HepG2 (cell line): ENCODE measurements around the gene CYP4F22. TPM values are rescaled to one million over a fixed set of nuclear protein-coding genes. Genes with fewer than 3 reads are reported as not detected.
A peak's percentile ranks its signal among the peaks of the same experiment; 100 is the strongest.

Experiments used
- ATAC-seq: fragments of 200-7000 bp; cut with Tn5 transposase; 3 replicates; pipeline ENCODE4 v1.9.1; 2020; ENCODE audit warnings: mild to moderate bottlenecking, moderate library complexity
- BruUV-seq: library from RNA; stranded (reverse); fragments of 400-500 nt; replicated peaks from 2 replicates; lab custom pipeline; 2021; lab: Mats Ljungman, UMichigan
- CTCF ChIA-PET: fragments of 300-600 bp; formaldehyde crosslinking; extraction: SDS; loops from one replicate; lab custom pipeline; 2021; ENCODE audit warnings: low total read pairs, inconsistent platforms, low intra/inter-chr PET ratio; lab: Yijun Ruan, JAX
- POLR2A ChIA-PET: fragments of 350-600 bp; sonication (Branson Sonifier 250); formaldehyde crosslinking; loops from one replicate; lab custom pipeline; 2020; ENCODE audit warnings: antibody characterized with exemption, inconsistent platforms; lab: Yijun Ruan, JAX
- DNase-seq: peaks from one replicate; pipeline ENCODE4 v3.0.0-alpha.2; 2015; ENCODE audit warnings: low spot score
- FAIRE-seq: peaks from 3 replicates; lab custom pipeline; 2011; peaks lifted over from hg19 to GRCh38; lab: Jason Lieb, UNC
- H2AFZ ChIP-seq: one replicate; pipeline ENCODE4 v1.6.1; 2011; ENCODE audit warnings: low read length, inconsistent platforms
- H3K27ac ChIP-seq: fragments of 300-600 bp; 3 replicates; pipeline ENCODE4 v1.8.0; 2011; ENCODE audit warnings: mixed run types, mild to moderate bottlenecking, mixed read lengths, low read length, inconsistent platforms; ENCODE audit not compliant: insufficient read depth; ENCODE audit errors: extremely low read length
- H3K27me3 ChIP-seq, 2 experiments: fragments of 200-600 bp in 1 of 2; 2 replicates in 1 of 2; 3 replicates in 1 of 2; pipeline versions ENCODE4 v1.6.0 to v1.8.0; 2011; ENCODE audit warnings: low read length in 2 of 2, mild to moderate bottlenecking in 2 of 2, moderate library complexity in 2 of 2, inconsistent platforms in 1 of 2; ENCODE audit not compliant: insufficient read depth in 2 of 2, control insufficient read depth in 1 of 2
- H3K36me3 ChIP-seq, 2 experiments: fragments of 200-600 bp in 1 of 2; replicated peaks in 1 of 2; 2 replicates in 1 of 2; 3 replicates in 1 of 2; pipeline versions ENCODE4 v1.5.1 to v1.8.0; 2011; ENCODE audit warnings: low read length in 2 of 2, inconsistent platforms in 1 of 2; ENCODE audit not compliant: insufficient read depth in 2 of 2, control insufficient read depth in 1 of 2
- H3K4me1 ChIP-seq: 2 replicates; pipeline ENCODE4 v1.5.1; 2012; ENCODE audit warnings: low read length, inconsistent platforms; ENCODE audit not compliant: insufficient read depth
- H3K4me2 ChIP-seq: 2 replicates; pipeline ENCODE4 v1.6.0; 2011; ENCODE audit warnings: low read depth, low read length, inconsistent platforms
- H3K4me3 ChIP-seq, 3 experiments: fragments of 200-600 bp in 1 of 3; sonication (generic), shearing (Covaris generic) in 1 of 3; replicated peaks in 1 of 3; 2 replicates each; pipeline ENCODE4 v1.5.1; 2011 to 2016; ENCODE audit warnings: low read length in 3 of 3, inconsistent platforms in 2 of 3, low read depth in 2 of 3, mild to moderate bottlenecking in 2 of 3, control low read depth in 1 of 3, mixed read lengths in 1 of 3; ENCODE audit not compliant: insufficient read depth in 1 of 3
- H3K79me2 ChIP-seq: one replicate; pipeline ENCODE4 v1.6.1; 2011; ENCODE audit warnings: low read length, inconsistent platforms; ENCODE audit not compliant: insufficient read depth
- H3K9ac ChIP-seq: 2 replicates; pipeline ENCODE4 v1.6.0; 2011; ENCODE audit warnings: mild to moderate bottlenecking, low read depth, low read length, inconsistent platforms; ENCODE audit not compliant: insufficient read depth
- H3K9me3 ChIP-seq: 2 replicates; pipeline ENCODE4 v1.5.1; 2012; ENCODE audit warnings: mild to moderate bottlenecking, low read length
- H4K20me1 ChIP-seq: 2 replicates; pipeline ENCODE4 v1.6.0; 2011; ENCODE audit warnings: inconsistent platforms, mild to moderate bottlenecking, low read length, moderate library complexity; ENCODE audit not compliant: insufficient read depth
- ATF1 ChIP-seq: IDR thresholded peaks from 2 replicates; pipeline ENCODE4 v1.6.1; 2016; ENCODE audit warnings: mild to moderate bottlenecking, control low read depth
- ATF7 ChIP-seq, 2 experiments: fragments of 450-650 bp in 1 of 2; sonication (generic) in 1 of 2; formaldehyde crosslinking in 1 of 2; IDR thresholded peaks; 2 replicates each; pipeline versions ENCODE4 v1.4.0 to v1.6.1; 2016 to 2020; ENCODE audit warnings: antibody characterized with exemption in 1 of 2, mild to moderate bottlenecking in 1 of 2, missing genetic modification reagents in 1 of 2
- CENPBD1 ChIP-seq: sonication (generic); formaldehyde crosslinking; IDR thresholded peaks from 2 replicates; pipeline ENCODE4 v1.8.0; 2022; ENCODE audit warnings: missing genetic modification reagents, low read depth, mild to moderate bottlenecking, borderline replicate concordance
- FOSL2 ChIP-seq: sonication (generic); formaldehyde crosslinking; IDR thresholded peaks from 2 replicates; pipeline ENCODE4 v1.4.0; 2020; ENCODE audit warnings: missing genetic modification reagents
- FOXP1 ChIP-seq, 2 experiments: fragments of 450-650 bp in 1 of 2; IDR thresholded peaks; 2 replicates each; pipeline ENCODE4 v1.6.1; 2017 to 2018; ENCODE audit warnings: antibody characterized with exemption in 1 of 2
- FOXP4 ChIP-seq: sonication (generic); formaldehyde crosslinking; IDR thresholded peaks from 2 replicates; pipeline ENCODE4 v1.4.0; 2020; ENCODE audit warnings: missing genetic modification reagents
- GATAD2A ChIP-seq: IDR thresholded peaks from 2 replicates; pipeline ENCODE4 v1.6.1; 2016
- HNRNPLL ChIP-seq: fragments of 200-400 bp; formaldehyde crosslinking; IDR thresholded peaks from 2 replicates; pipeline ENCODE4 v1.6.1; 2017; ENCODE audit warnings: mild to moderate bottlenecking, low read depth, low read length; ENCODE audit not compliant: poor library complexity, severe bottlenecking
- MIER2 ChIP-seq: IDR thresholded peaks from 2 replicates; pipeline ENCODE4 v1.6.1; 2016; ENCODE audit warnings: missing biosample characterization, missing genetic modification reagents
- NFE2 ChIP-seq: sonication (generic); formaldehyde crosslinking; IDR thresholded peaks from 2 replicates; pipeline ENCODE4 v1.4.0; 2020; ENCODE audit warnings: missing genetic modification reagents
- REST ChIP-seq, 2 experiments: IDR thresholded peaks; 2 replicates each; pipeline ENCODE4 v1.6.1; 2011 to 2012; ENCODE audit warnings: low read length in 2 of 2, borderline replicate concordance in 1 of 2, low read depth in 1 of 2, mild to moderate bottlenecking in 1 of 2, moderate library complexity in 1 of 2
- RXRB ChIP-seq: IDR thresholded peaks from 2 replicates; pipeline ENCODE4 v1.6.1; 2016; ENCODE audit warnings: borderline replicate concordance, missing genetic modification reagents, missing compliant biosample characterization
- ZBTB21 ChIP-seq: sonication (generic); formaldehyde crosslinking; IDR thresholded peaks from 2 replicates; pipeline ENCODE4 v1.4.0; 2020; ENCODE audit warnings: missing genetic modification reagents
- ZMYM3 ChIP-seq: sonication (generic); formaldehyde crosslinking; IDR thresholded peaks from 2 replicates; pipeline ENCODE4 v1.5.1; 2020; ENCODE audit warnings: mild to moderate bottlenecking, missing genetic modification reagents
- ZNF124 ChIP-seq: sonication (generic); formaldehyde crosslinking; IDR thresholded peaks from 2 replicates; pipeline ENCODE4 v1.4.0; 2020; ENCODE audit warnings: missing genetic modification reagents
- WGBS: methylation state at CpG from one replicate; pipeline ENCODE4 v1.1.6; 2017; ENCODE audit warnings: low lambda C conversion rate; 5-methylcytosine and 5-hydroxymethylcytosine counted together
- in situ Hi-C: cut with HindIII; loops from 2 replicates; pipeline ENCODE4 v1.10.0; 2017; ENCODE audit warnings: low pct_unique_long_range_greater_than_20kb; ENCODE audit not compliant: extremely low pct_ligation_motif_present
- intact Hi-C: fragments of 100-400 bp; cut with micrococcal nuclease; formaldehyde crosslinking; loops from one replicate; pipeline ENCODE4 v1.10.0; 2022; ENCODE audit not compliant: unreplicated experiment
- polyA plus RNA-seq, 8 experiments: library from polyadenylated mRNA; depleted of rRNA in 3 of 8; stranded (reverse) in 7 of 8; unstranded in 1 of 8; fragments of >200 nt; fragmentation: Illumina TruSeq in 4 of 8; extraction: Trizol in 4 of 8; gene quantifications; 2 replicates each; pipeline versions ENCODE4 v1.2.1 to v1.2.3, GENCODE V29; 2011 to 2016; ENCODE audit warnings: low read depth in 4 of 8, missing spikeins in 1 of 8, mixed read lengths in 1 of 8; ENCODE audit not compliant: insufficient read depth in 1 of 8
- total RNA-seq, 5 experiments: library from RNA; depleted of rRNA; stranded (reverse); fragments of >200 nt; fragmentation: Illumina TruSeq; extraction: Trizol; gene quantifications; 2 replicates each; pipeline ENCODE4 v1.2.3, GENCODE V29; 2016; ENCODE audit warnings: low read depth in 1 of 5
- TF ChIP-seq, protein P1 (sequence below): sonication (generic); formaldehyde crosslinking; IDR thresholded peaks from 2 replicates; pipeline ENCODE4 v1.5.0; 2020; ENCODE audit warnings: missing genetic modification reagents

CYP4F22 gene
- total and polyA plus RNA-seq, 2 of the 13 experiments (the other 11 are each of a cell fraction or from before 2014, with no cell fraction given), result 0.05 TPM; not detected in 1

- no peak overlapping the region for H3K27ac ChIP-seq
- TF ChIP-seq ZMYM3 (CRISPR knock-in tag) (peak; percentile 39; the same call in 1 of the 2 replicates), ATF1 (no peak), NFE2 (CRISPR knock-in tag) (no peak), HNRNPLL (no peak), CENPBD1 (CRISPR knock-in tag) (no peak), ZNF124 (CRISPR knock-in tag) (no peak), ZBTB21 (CRISPR knock-in tag) (peak; percentile 33; the same call in 1 of the 2 replicates), FOXP4 (CRISPR knock-in tag) (peak; percentile 18; the same call in 1 of the 2 replicates), REST (IDR thresholded peaks at IDR 0.05; ENCODE audit: borderline replicate concordance in 1 of 2, low read depth in 1 of 2, low read length in 2 of 2) (0 out of 4 replicates have a peak, but pooled peaks of 1 of the 2 experiments have one; percentile 48), MIER2 (CRISPR knock-in tag) (no peak), FOXP1 (IDR thresholded peaks at IDR 0.05) (no peak), FOXP1 (CRISPR knock-in tag; IDR thresholded peaks at IDR 0.05) (peak; percentile 27; the same call in 1 of the 2 replicates), RXRB (CRISPR knock-in tag) (peak; percentile 62), GATAD2A (peak; percentile 70), FOSL2 (CRISPR knock-in tag) (peak; percentile 21; the same call in 1 of the 2 replicates), ATF7 (IDR thresholded peaks at IDR 0.05) (peak; percentile 81), ATF7 (CRISPR knock-in tag; IDR thresholded peaks at IDR 0.05) (no peak)
- TF ChIP-seq, protein P1, sequence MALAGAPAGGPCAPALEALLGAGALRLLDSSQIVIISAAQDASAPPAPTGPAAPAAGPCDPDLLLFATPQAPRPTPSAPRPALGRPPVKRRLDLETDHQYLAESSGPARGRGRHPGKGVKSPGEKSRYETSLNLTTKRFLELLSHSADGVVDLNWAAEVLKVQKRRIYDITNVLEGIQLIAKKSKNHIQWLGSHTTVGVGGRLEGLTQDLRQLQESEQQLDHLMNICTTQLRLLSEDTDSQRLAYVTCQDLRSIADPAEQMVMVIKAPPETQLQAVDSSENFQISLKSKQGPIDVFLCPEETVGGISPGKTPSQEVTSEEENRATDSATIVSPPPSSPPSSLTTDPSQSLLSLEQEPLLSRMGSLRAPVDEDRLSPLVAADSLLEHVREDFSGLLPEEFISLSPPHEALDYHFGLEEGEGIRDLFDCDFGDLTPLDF (CRISPR knock-in tag), result no peak
These were observed 39.4 kb upstream of the CYP4F22 start for GRCh38 chr19:15468675-15469512.

More at GRCh38 chr19:15468675-15469512, 39.4 kb upstream of the CYP4F22 start:
- Histone ChIP-seq H2AFZ (no peak overlapping the region), H3K36me3 (no peaks in the 10 kb centered on the region), H3K9me3 (no peaks in the 10 kb centered on the region), H3K27me3 (no peaks in the 10 kb centered on the region), H3K4me3 (no peak overlapping the region; a peak in 1 of 6 replicates), H3K4me2 (peak overlapping the region; percentile 23; the same call in 1 of the 2 replicates), H3K9ac (no peak overlapping the region), H4K20me1 (no peaks in the 10 kb centered on the region), H3K4me1 (peaks cover 33% of the 10 kb centered on the region), H3K79me2 (no peaks in the 10 kb centered on the region)
- in situ Hi-C loops, result no loop called here
- POLR2A ChIA-PET, result no interaction called here
- BruUV-seq, result no TSS peak
- DNase-seq (no peak), ATAC-seq (peak; percentile 79), FAIRE-seq (peak; percentile 88)
- CTCF ChIA-PET, result no interaction called here
- WGBS, result 29% methylated on average over 12 of the region's 12 CpGs
- intact Hi-C loops, result no loop called here
